IMR-90 (cell line): ENCODE data around the gene ACAA2. TPM values are rescaled to one million over a fixed set of nuclear protein-coding genes. Genes with fewer than 3 reads are reported as not detected.

Experiments
- ATAC-seq: fragments of 200-7000 bp; cut with Tn5 transposase; 2 replicates; pipeline ENCODE4 v1.9.1; 2020; ENCODE audit warnings: low read depth, mild to moderate bottlenecking, moderate library complexity
- BruUV-seq: library from RNA; stranded (reverse); fragments of 400-500 nt; replicated peaks from 2 replicates; lab custom pipeline; 2021; lab: Mats Ljungman, UMichigan
- CTCF ChIA-PET: fragments of 300-600 bp; formaldehyde crosslinking; extraction: SDS; loops from one replicate; lab custom pipeline; 2021; ENCODE audit warnings: antibody characterized with exemption; lab: Yijun Ruan, JAX
- POLR2A ChIA-PET: fragments of 300-600 bp; sonication (Branson Sonifier 250); formaldehyde crosslinking; loops from one replicate; lab custom pipeline; 2022; ENCODE audit warnings: antibody characterized with exemption; ENCODE audit not compliant: unreplicated experiment; lab: Charles Lee
- DNase-seq: peaks from one replicate; pipeline ENCODE4 v3.0.0; 2013
- H2AFZ ChIP-seq: replicated peaks from 2 replicates; pipeline ENCODE3; 2013; ENCODE audit warnings: low read length, mild to moderate bottlenecking; ENCODE audit not compliant: poor library complexity
- H2AK5ac ChIP-seq: 2 replicates; pipeline ENCODE4 v1.6.1; 2013; ENCODE audit warnings: low read depth, low read length, inconsistent platforms
- H2AK9ac ChIP-seq: replicated peaks from 2 replicates; pipeline ENCODE3; 2013; ENCODE audit warnings: mild to moderate bottlenecking, low read depth, low read length, moderate library complexity; ENCODE audit not compliant: poor library complexity
- H2BK120ac ChIP-seq: 2 replicates; pipeline ENCODE4 v1.6.1; 2013; ENCODE audit warnings: low read depth, low read length, inconsistent platforms
- H2BK15ac ChIP-seq: 3 replicates; pipeline ENCODE4 v1.6.1; 2013; ENCODE audit warnings: low read depth, low read length, inconsistent platforms
- H2BK20ac ChIP-seq: 2 replicates; pipeline ENCODE4 v1.6.1; 2013; ENCODE audit warnings: low read depth, mild to moderate bottlenecking, inconsistent platforms, low read length, moderate library complexity
- H2BK5ac ChIP-seq: 2 replicates; pipeline ENCODE4 v1.6.1; 2013; ENCODE audit warnings: mild to moderate bottlenecking, low read depth, low read length, inconsistent platforms; ENCODE audit not compliant: poor library complexity, severe bottlenecking
- H3K14ac ChIP-seq: replicated peaks from 2 replicates; pipeline ENCODE4 v1.6.1; 2013; ENCODE audit warnings: low read depth, low read length, inconsistent platforms
- H3K18ac ChIP-seq: 2 replicates; pipeline ENCODE4 v1.6.1; 2013; ENCODE audit warnings: low read depth, low read length, control low read depth
- H3K23ac ChIP-seq: 2 replicates; pipeline ENCODE4 v1.6.1; 2013; ENCODE audit warnings: low read depth, low read length, inconsistent platforms
- H3K27ac ChIP-seq: 2 replicates; pipeline ENCODE4 v1.5.1; 2013; ENCODE audit warnings: mild to moderate bottlenecking, control low read depth, low read length; ENCODE audit not compliant: insufficient read depth
- H3K27me3 ChIP-seq: 2 replicates; pipeline ENCODE4 v1.6.1; 2013; ENCODE audit warnings: low read length; ENCODE audit not compliant: control insufficient read depth, insufficient read depth
- H3K36me3 ChIP-seq: 2 replicates; pipeline ENCODE4 v1.6.1; 2013; ENCODE audit warnings: low read length, mixed read lengths; ENCODE audit not compliant: control insufficient read depth, insufficient read depth
- H3K4ac ChIP-seq: 2 replicates; pipeline ENCODE4 v1.6.1; 2013; ENCODE audit warnings: low read depth, low read length, inconsistent platforms
- H3K4me1 ChIP-seq: 2 replicates; pipeline ENCODE4 v1.6.1; 2013; ENCODE audit warnings: low read length, mixed read lengths; ENCODE audit not compliant: control insufficient read depth, insufficient read depth
- H3K4me2 ChIP-seq: 2 replicates; pipeline ENCODE4 v1.6.1; 2013; ENCODE audit warnings: low read depth, mild to moderate bottlenecking, control low read depth, low read length, moderate library complexity
- H3K4me3 ChIP-seq: 2 replicates; pipeline ENCODE4 v1.5.1; 2013; ENCODE audit warnings: low read depth, mild to moderate bottlenecking, control low read depth, low read length, moderate library complexity; ENCODE audit not compliant: insufficient read depth
- H3K56ac ChIP-seq: 2 replicates; pipeline ENCODE4 v1.6.1; 2013; ENCODE audit warnings: low read length, inconsistent platforms; ENCODE audit not compliant: insufficient read depth; ENCODE audit errors: extremely low read depth
- H3K79me1 ChIP-seq, 2 experiments: 2 replicates each; pipeline ENCODE4 v1.6.1; 2013; ENCODE audit warnings: low read length in 2 of 2, inconsistent platforms in 1 of 2, low read depth in 1 of 2
- H3K9ac ChIP-seq: 2 replicates; pipeline ENCODE4 v1.6.1; 2013; ENCODE audit warnings: low read depth, low read length, control low read depth
- H3K9me1 ChIP-seq: 2 replicates; pipeline ENCODE4 v1.6.1; 2013; ENCODE audit warnings: low read length, inconsistent platforms; ENCODE audit not compliant: insufficient read depth
- H3K9me3 ChIP-seq: 2 replicates; pipeline ENCODE4 v1.6.1; 2013; ENCODE audit warnings: low read length; ENCODE audit not compliant: control insufficient read depth, insufficient read depth
- H4K20me1 ChIP-seq: 2 replicates; pipeline ENCODE4 v1.6.1; 2013; ENCODE audit warnings: low read length, inconsistent platforms; ENCODE audit not compliant: insufficient read depth
- H4K5ac ChIP-seq: 2 replicates; pipeline ENCODE4 v1.6.1; 2013; ENCODE audit warnings: mild to moderate bottlenecking, low read depth, low read length, control low read depth
- H4K8ac ChIP-seq, 2 experiments: 2 replicates each; pipeline ENCODE4 v1.6.1; 2013; ENCODE audit warnings: low read depth in 2 of 2, low read length in 2 of 2, control low read depth in 1 of 2, inconsistent platforms in 1 of 2
- H4K91ac ChIP-seq: 2 replicates; pipeline ENCODE4 v1.6.1; 2013; ENCODE audit warnings: low read depth, low read length, inconsistent platforms; ENCODE audit not compliant: insufficient read depth
- BHLHE40 ChIP-seq: fragments of 150-350 bp; IDR thresholded peaks from 2 replicates; pipeline ENCODE4 v1.6.1; 2016; ENCODE audit warnings: mild to moderate bottlenecking, low read depth, low read length
- CEBPB ChIP-seq: IDR thresholded peaks from 2 replicates; pipeline ENCODE4 v1.6.1; 2012; ENCODE audit warnings: low read depth, low read length, improper control_type of control experiment
- CHD1 ChIP-seq: IDR thresholded peaks from 2 replicates; pipeline ENCODE4 v1.6.1; 2012; ENCODE audit warnings: low read depth, low read length, improper control_type of control experiment
- FOS ChIP-seq: fragments of 150-350 bp; IDR thresholded peaks from 2 replicates; pipeline ENCODE4 v1.6.1; 2016; ENCODE audit warnings: low read depth, low read length
- MAFK ChIP-seq: IDR thresholded peaks from 2 replicates; pipeline ENCODE4 v1.6.1; 2012; ENCODE audit warnings: low read depth, low read length, improper control_type of control experiment
- MAZ ChIP-seq: IDR thresholded peaks from 2 replicates; pipeline ENCODE4 v1.6.1; 2012; ENCODE audit warnings: low read depth, mild to moderate bottlenecking, low read length, improper control_type of control experiment, moderate library complexity, borderline replicate concordance
- MXI1 ChIP-seq: IDR thresholded peaks from 2 replicates; pipeline ENCODE4 v1.6.1; 2012; ENCODE audit warnings: low read depth, mild to moderate bottlenecking, low read length, moderate library complexity, borderline replicate concordance
- NFE2L2 ChIP-seq: fragments of 150-350 bp; IDR thresholded peaks from 2 replicates; pipeline ENCODE4 v1.6.1; 2016; ENCODE audit warnings: low read depth, mild to moderate bottlenecking, low read length
- POLR2A ChIP-seq: IDR thresholded peaks from 2 replicates; pipeline ENCODE4 v1.6.1; 2012; ENCODE audit warnings: mild to moderate bottlenecking, low read depth, low read length
- RAD21 ChIP-seq: IDR thresholded peaks from 2 replicates; pipeline ENCODE4 v1.6.1; 2012; ENCODE audit warnings: low read length, improper control_type of control experiment
- RCOR1 ChIP-seq: IDR thresholded peaks from 2 replicates; pipeline ENCODE4 v1.6.1; 2012; ENCODE audit warnings: mild to moderate bottlenecking, low read length, improper control_type of control experiment; ENCODE audit not compliant: insufficient replicate concordance
- RFX5 ChIP-seq: IDR thresholded peaks from 2 replicates; pipeline ENCODE4 v1.8.0; 2012; ENCODE audit warnings: low read depth, mild to moderate bottlenecking, low read length, moderate library complexity
- SMC3 ChIP-seq: fragments of 150-350 bp; IDR thresholded peaks from 2 replicates; pipeline ENCODE4 v1.6.1; 2016; ENCODE audit warnings: low read depth, mild to moderate bottlenecking, antibody characterized with exemption, low read length, moderate library complexity
- WGBS, 2 experiments: methylation state at CpG; one replicate each; pipeline versions ENCODE4 v1.1.5 to v1.1.7; 2013; ENCODE audit warnings: missing lambda C conversion rate in 2 of 2; ENCODE audit not compliant: insufficient read length in 1 of 2; ENCODE audit errors: extremely low coverage in 2 of 2; 5-methylcytosine and 5-hydroxymethylcytosine counted together
- dilution Hi-C: fragments of 300-500 bp; cut with HindIII; formaldehyde crosslinking; loops from one replicate; pipeline ENCODE4 v1.14.3; 2018; ENCODE audit warnings: low sequenced_read_pairs; ENCODE audit not compliant: unreplicated experiment
- in situ Hi-C: fragments of 300-500 bp; cut with MboI; formaldehyde crosslinking; loops from 3 replicates; pipeline ENCODE4 v1.14.3; 2019; ENCODE audit warnings: low sequenced_read_pairs, inconsistent platforms, mixed read lengths
- intact Hi-C: fragments of 100-400 bp; cut with micrococcal nuclease; formaldehyde crosslinking; loops from 2 replicates; pipeline ENCODE4 v1.10.0; 2022
- polyA plus RNA-seq, 3 experiments: library from polyadenylated mRNA; depleted of rRNA; stranded (reverse); fragments of >200 nt; gene quantifications; 2 replicates each; pipeline ENCODE4 v1.2.3, GENCODE V29; 2012; ENCODE audit warnings: low replicate concordance in 1 of 3
- total RNA-seq: library from RNA; depleted of rRNA; stranded (reverse); fragments of >200 nt; gene quantifications from 2 replicates; pipeline ENCODE4 v1.2.3, GENCODE V29; 2012
- TF ChIP-seq, protein P1 (sequence below): fragments of 150-350 bp; IDR thresholded peaks from 2 replicates; pipeline ENCODE4 v1.6.1; 2016; ENCODE audit warnings: low read depth, mild to moderate bottlenecking, low read length, moderate library complexity, borderline replicate concordance
- TF ChIP-seq, protein P2 (sequence below): fragments of 150-350 bp; IDR thresholded peaks from 2 replicates; pipeline ENCODE4 v1.6.1; 2017; ENCODE audit warnings: mild to moderate bottlenecking, antibody characterized with exemption, low read length, low read depth
- TF ChIP-seq, protein P3 (sequence below): conservative IDR thresholded peaks from 2 replicates; pipeline ENCODE4 v1.5.1; 2012; ENCODE audit warnings: mild to moderate bottlenecking, low read depth, low read length, improper control_type of control experiment

Gene ACAA2
- total and polyA plus RNA-seq, 2 of the 4 experiments (the other 2 are of a cell fraction) = 24.4 to 61.5 TPM

DNA sequence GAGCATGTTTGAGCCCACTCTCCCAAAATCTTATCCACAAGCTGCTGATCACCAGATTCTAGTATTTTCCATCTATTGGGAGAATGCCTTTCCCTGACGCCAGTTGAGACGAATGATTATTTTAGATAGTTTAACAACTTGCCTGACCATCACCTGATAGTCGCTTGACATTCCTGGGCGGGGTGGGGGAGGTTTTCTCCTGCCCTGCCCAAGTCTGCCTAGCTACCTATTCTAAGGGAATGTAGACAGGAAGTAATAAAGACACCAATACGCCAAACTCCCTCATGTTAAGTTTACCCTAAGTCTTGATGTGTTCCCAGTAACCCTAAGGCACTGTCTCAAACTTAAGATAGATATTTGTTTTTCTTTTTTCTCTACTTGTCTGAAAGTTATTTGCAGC, 4.6 kb upstream of the ACAA2 start:
- WGBS, 2 experiments = no CpG with 5 or more reads among the region's 5 CpGs
- Histone ChIP-seq H3K27ac (no peak overlapping the region), H3K36me3 (no peaks in the 10 kb centered on the region), H2AK5ac (no peak overlapping the region), H3K27me3 (no peaks in the 10 kb centered on the region), H3K4me3 (no peak overlapping the region), H2BK120ac (no peak overlapping the region), H4K5ac (no peak overlapping the region), H3K79me1 (peaks cover 17 to 30% of the 10 kb centered on the region in 2 experiments), H3K4ac (no peak overlapping the region), H2AFZ (no peak overlapping the region), H3K9ac (no peak overlapping the region), H3K56ac (no peak overlapping the region), H2BK5ac (no peak overlapping the region), H2AK9ac (no peak overlapping the region), H4K20me1 (no peaks in the 10 kb centered on the region; the same call in 1 of the 2 replicates), H3K14ac (no peak overlapping the region), H2BK15ac (no peak overlapping the region), H3K4me2 (no peak overlapping the region), H4K91ac (no peak overlapping the region), H3K9me1 (peaks cover 2% of the 10 kb centered on the region; the same call in 1 of the 2 replicates), H4K8ac (no peak overlapping the region), H2BK20ac (no peak overlapping the region), H3K9me3 (no peaks in the 10 kb centered on the region), H3K4me1 (0 out of 2 replicates have a peak, but pooled peaks cover 1% of the 10 kb centered on the region), H3K18ac (no peak overlapping the region), H3K23ac (no peak overlapping the region)
- no peak for TF ChIP-seq RFX5
- TF ChIP-seq MXI1 = no peak
- TF ChIP-seq SMC3 = no peak
- TF ChIP-seq, protein P1, sequence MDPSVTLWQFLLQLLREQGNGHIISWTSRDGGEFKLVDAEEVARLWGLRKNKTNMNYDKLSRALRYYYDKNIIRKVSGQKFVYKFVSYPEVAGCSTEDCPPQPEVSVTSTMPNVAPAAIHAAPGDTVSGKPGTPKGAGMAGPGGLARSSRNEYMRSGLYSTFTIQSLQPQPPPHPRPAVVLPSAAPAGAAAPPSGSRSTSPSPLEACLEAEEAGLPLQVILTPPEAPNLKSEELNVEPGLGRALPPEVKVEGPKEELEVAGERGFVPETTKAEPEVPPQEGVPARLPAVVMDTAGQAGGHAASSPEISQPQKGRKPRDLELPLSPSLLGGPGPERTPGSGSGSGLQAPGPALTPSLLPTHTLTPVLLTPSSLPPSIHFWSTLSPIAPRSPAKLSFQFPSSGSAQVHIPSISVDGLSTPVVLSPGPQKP = no peak
- no peak for TF ChIP-seq CHD1
- no peak for TF ChIP-seq MAFK
- no peak for TF ChIP-seq NFE2L2
- no peak for TF ChIP-seq CEBPB
- TF ChIP-seq FOS = no peak
- no peak for TF ChIP-seq POLR2A
- TF ChIP-seq, protein P2, sequence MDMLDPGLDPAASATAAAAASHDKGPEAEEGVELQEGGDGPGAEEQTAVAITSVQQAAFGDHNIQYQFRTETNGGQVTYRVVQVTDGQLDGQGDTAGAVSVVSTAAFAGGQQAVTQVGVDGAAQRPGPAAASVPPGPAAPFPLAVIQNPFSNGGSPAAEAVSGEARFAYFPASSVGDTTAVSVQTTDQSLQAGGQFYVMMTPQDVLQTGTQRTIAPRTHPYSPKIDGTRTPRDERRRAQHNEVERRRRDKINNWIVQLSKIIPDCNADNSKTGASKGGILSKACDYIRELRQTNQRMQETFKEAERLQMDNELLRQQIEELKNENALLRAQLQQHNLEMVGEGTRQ = no peak
- no peak for TF ChIP-seq MAZ
- TF ChIP-seq RCOR1 = no peak
- TF ChIP-seq, protein P3, sequence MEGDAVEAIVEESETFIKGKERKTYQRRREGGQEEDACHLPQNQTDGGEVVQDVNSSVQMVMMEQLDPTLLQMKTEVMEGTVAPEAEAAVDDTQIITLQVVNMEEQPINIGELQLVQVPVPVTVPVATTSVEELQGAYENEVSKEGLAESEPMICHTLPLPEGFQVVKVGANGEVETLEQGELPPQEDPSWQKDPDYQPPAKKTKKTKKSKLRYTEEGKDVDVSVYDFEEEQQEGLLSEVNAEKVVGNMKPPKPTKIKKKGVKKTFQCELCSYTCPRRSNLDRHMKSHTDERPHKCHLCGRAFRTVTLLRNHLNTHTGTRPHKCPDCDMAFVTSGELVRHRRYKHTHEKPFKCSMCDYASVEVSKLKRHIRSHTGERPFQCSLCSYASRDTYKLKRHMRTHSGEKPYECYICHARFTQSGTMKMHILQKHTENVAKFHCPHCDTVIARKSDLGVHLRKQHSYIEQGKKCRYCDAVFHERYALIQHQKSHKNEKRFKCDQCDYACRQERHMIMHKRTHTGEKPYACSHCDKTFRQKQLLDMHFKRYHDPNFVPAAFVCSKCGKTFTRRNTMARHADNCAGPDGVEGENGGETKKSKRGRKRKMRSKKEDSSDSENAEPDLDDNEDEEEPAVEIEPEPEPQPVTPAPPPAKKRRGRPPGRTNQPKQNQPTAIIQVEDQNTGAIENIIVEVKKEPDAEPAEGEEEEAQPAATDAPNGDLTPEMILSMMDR = no peak
- TF ChIP-seq RAD21 = no peak
- no peak for TF ChIP-seq BHLHE40
- ATAC-seq (no peak), DNase-seq (no peak)
- intact Hi-C loops (no loop called here), in situ Hi-C loops (no loop called here), dilution Hi-C loops (no loop called here)
- CTCF ChIA-PET = no interaction called here
- POLR2A ChIA-PET = no interaction called here
- no TSS peak for BruUV-seq
